Loucy (cell line): ENCODE data around the gene CFAP100.

Experiments
- CTCF ChIP-seq: fragments of 200-600 bp; sonication (generic); conservative IDR thresholded peaks from 2 replicates; pipeline ENCODE4 v1.5.1; 2014; ENCODE audit warnings: mild to moderate bottlenecking, antibody characterized with exemption, low read length
- EZH2phosphoT487 ChIP-seq: fragments of 200-600 bp; IDR thresholded peaks from 2 replicates; pipeline ENCODE4 v1.6.1; 2018; ENCODE audit warnings: antibody characterized with exemption, mild to moderate bottlenecking, moderate library complexity, borderline replicate concordance

- TF ChIP-seq CTCF (no peak), EZH2phosphoT487 (no peak)
These were observed 90.6 kb downstream of the CFAP100 start for GRCh38 chr3:126485176-126485897.
